SJSA1 (cell line): Measurements from ENCODE around the gene TRIM66. TPM values are rescaled to one million over a fixed set of nuclear protein-coding genes. Genes with fewer than 3 reads are reported as not detected.
A peak's percentile ranks its signal among the peaks of the same experiment; 100 is the strongest.

ENCODE experiments used
- DNase-seq, 2 experiments: peaks; one replicate each; pipeline ENCODE4 v3.0.0-alpha.2; 2015 to 2020; ENCODE audit warnings: low spot score in 2 of 2, low read depth in 1 of 2
- H3K27ac ChIP-seq: fragments of 250-450 bp; sonication (Bioruptor Pico); 2 replicates; pipeline ENCODE4 v1.5.1; 2020; ENCODE audit warnings: mild to moderate bottlenecking, moderate library complexity
- H3K27me3 ChIP-seq: fragments of 250-450 bp; sonication (Bioruptor Pico); replicated peaks from 2 replicates; pipeline ENCODE4 v1.5.1; 2020; ENCODE audit warnings: mild to moderate bottlenecking, moderate library complexity
- H3K36me3 ChIP-seq: fragments of 250-450 bp; sonication (Bioruptor Pico); 2 replicates; pipeline ENCODE4 v1.5.1; 2020; ENCODE audit warnings: mild to moderate bottlenecking
- H3K4me1 ChIP-seq: fragments of 250-450 bp; sonication (Bioruptor Pico); replicated peaks from 2 replicates; pipeline ENCODE4 v1.6.1; 2021; ENCODE audit warnings: mild to moderate bottlenecking
- H3K4me3 ChIP-seq: fragments of 250-450 bp; sonication (Bioruptor Pico); 2 replicates; pipeline ENCODE4 v1.5.1; 2020; ENCODE audit warnings: mild to moderate bottlenecking
- H3K9me3 ChIP-seq: fragments of 250-450 bp; sonication (Bioruptor Pico); replicated peaks from 2 replicates; pipeline ENCODE4 v1.5.1; 2020; ENCODE audit warnings: mild to moderate bottlenecking
- total RNA-seq: library from RNA; depleted of rRNA; stranded (reverse); fragments of >200 nt; shearing (Covaris generic); gene quantifications from 2 replicates; pipeline ENCODE4 v1.2.3, GENCODE V29; 2014

TRIM66 gene
- total RNA-seq, 1 experiment from 2014 or later, result 3.1 TPM

DNA sequence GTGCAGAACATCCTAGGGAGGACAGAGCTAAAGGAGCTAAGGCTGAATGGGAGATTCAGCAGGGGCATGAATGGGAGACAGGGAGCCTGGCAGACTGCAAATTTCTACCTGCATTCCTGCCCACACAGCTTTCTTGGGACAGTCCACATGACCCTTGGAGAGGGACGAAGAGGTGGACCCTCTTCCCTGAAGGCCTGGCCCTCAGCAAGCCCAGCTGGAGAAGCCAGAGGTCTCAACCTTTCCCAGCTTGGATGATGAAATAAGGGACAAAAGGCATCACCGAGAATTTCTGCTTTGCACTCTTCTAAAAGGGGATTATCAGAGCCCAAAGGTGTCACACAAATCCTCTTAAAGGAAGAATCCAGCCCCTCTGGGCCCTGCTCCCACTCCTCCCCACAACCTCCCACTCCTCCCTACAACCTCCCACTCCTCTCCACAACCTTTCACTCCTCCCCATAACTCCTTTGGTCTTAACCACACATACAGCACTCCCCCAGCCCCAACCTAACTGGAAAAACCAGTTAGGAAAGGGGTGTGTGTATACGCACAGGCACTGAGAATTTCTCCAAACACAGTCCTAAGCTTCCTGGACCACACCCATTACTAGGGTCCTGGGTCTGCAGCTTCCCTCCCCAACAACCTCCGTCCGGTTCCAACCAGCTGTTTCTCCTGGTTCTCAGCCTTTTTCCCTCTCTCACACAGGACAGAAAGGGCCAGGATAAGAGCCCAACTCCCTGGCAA lies 38.6 kb upstream of the TRIM66 start:
- Histone ChIP-seq H3K4me3 (no peak overlapping the region), H3K4me1 (peaks cover 60% of the 10 kb centered on the region), H3K9me3 (no peaks in the 10 kb centered on the region), H3K27ac (peak overlapping the region; percentile 92; the same call in 1 of the 2 replicates), H3K27me3 (no peaks in the 10 kb centered on the region), H3K36me3 (peaks cover 6% of the 10 kb centered on the region; the same call in 1 of the 2 replicates)
- no peak for DNase-seq

DNA sequence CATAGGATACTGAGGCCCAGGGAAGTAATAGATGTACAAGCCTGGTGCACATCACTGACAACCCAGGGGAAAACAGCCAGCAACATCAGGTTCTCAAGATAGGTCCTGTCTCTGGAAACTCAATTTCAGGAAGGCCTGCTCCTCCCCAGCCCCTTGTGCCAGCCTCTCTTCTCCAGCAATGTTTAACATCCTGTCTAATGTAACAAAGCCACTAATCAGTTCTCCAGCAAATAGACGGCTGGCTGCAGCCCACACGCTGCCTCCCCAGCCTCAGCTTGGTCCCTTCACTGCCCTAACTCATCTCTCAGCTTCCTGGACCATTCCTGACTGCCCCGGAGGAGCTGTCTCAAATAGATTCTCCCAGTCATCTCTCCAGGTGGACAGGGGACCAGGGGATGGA lies 37.9 kb upstream of the TRIM66 start:
- peaks cover 61% of the 10 kb centered on the region for H3K4me1 ChIP-seq
- no peak overlapping the region for H3K4me3 ChIP-seq
- no peak for DNase-seq
- no peaks in the 10 kb centered on the region for H3K27me3 ChIP-seq
- H3K27ac ChIP-seq, result peak overlapping the region; percentile 92
- no peaks in the 10 kb centered on the region for H3K9me3 ChIP-seq
- peaks cover 10% of the 10 kb centered on the region for H3K36me3 ChIP-seq

DNA sequence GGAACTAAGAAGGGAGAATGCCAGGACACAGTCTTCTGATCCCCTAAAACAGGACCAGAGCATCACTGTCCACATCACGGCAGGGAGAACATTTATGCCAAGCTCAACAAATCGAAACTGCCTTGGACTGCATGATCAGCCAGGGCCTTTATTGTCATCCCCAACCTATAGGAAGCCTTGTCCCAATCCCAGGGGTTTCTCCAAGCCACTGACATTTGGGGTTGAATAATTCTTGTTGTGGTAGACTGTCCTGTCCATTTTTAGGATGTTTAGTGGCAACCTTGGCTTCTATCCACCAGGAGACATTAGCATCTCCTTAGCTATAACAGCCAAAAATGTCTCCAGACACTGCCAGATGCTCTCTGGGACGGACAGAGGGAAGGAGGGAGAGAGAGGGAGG lies 37.3 kb upstream of the TRIM66 start:
- Histone ChIP-seq H3K27ac (peak overlapping the region; percentile 92), H3K4me3 (no peak overlapping the region; the same call in 1 of the 2 replicates), H3K36me3 (peaks cover 10% of the 10 kb centered on the region), H3K4me1 (peaks cover 65% of the 10 kb centered on the region), H3K27me3 (no peaks in the 10 kb centered on the region), H3K9me3 (no peaks in the 10 kb centered on the region)
- DNase-seq, result no peak

DNA sequence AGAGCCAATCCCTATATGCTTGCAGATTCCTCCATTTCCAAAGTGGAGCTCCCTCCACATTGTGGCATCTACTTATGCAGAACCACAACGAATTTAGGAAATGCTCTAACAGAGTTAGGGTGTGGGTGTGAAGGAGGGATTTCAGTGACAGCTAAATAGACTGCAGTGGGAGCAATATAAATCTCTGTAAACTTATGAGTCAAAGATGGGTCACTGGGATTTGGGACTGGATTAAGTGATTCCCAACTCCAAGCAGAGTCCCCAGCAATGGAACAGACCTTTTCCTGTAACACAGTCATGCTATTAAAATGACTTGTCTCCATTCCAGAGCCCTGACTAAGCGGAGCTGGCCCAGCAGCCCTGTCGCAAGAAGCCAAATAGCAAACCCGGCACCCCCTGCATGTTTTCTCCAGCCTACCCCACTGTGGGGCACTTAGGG lies 36.8 kb upstream of the TRIM66 start:
- H3K27ac ChIP-seq, result peak overlapping the region; percentile 92
- H3K9me3 ChIP-seq, result no peaks in the 10 kb centered on the region
- H3K27me3 ChIP-seq, result no peaks in the 10 kb centered on the region
- peak; percentile 82 to 84 for DNase-seq
- H3K4me3 ChIP-seq, result peak overlapping the region; percentile 43
- peaks cover 10% of the 10 kb centered on the region for H3K36me3 ChIP-seq
- H3K4me1 ChIP-seq, result peaks cover 69% of the 10 kb centered on the region

DNA sequence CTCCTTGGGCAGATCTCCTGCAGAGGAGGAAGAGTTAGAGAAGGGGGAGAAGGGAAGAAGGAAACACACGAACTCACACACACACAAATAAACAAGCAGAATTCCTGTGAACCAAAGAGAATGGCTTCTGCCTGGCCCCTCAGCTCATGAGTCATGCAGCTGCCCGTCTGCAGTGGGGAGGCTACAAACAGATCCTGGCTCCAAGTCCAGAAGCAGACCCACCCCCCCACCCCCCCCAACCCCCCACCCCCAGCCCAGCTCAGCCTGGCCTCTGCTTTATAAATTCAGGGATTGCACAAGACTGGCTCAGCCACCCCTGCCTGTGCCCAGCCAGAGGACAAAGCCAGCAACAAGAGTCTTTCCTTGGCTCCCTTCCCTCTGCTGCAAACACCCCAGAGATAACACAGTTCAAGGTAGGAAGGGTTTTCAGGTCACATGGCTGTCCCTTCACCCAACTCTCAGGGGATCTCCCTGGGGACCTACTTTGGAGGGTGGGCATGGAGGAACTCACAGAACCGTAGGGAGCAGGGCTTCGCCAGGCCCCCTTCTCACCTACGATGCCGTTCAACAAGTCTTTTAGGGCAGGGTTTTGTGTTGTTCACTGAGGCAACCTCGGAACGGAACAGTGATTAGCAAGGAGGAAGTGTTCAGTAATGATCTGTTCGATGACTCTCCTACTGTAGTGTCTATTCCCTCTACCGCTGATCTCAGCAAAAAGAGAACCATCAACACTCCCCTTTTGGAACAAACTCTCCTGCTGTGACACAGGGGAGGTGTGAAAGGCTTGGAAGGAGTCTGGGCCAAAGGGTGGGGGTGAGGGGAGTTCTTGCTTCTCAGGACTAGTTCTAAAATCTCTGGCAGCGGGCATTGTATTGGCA lies 35.6 kb upstream of the TRIM66 start:
- H3K4me1 ChIP-seq, result peaks cover 69% of the 10 kb centered on the region
- H3K4me3 ChIP-seq, result peak overlapping the region; percentile 43
- peak; percentile 81 to 87 for DNase-seq
- no peaks in the 10 kb centered on the region for H3K27me3 ChIP-seq
- peaks cover 10% of the 10 kb centered on the region for H3K36me3 ChIP-seq
- peak overlapping the region; percentile 92 for H3K27ac ChIP-seq
- H3K9me3 ChIP-seq, result no peaks in the 10 kb centered on the region

DNA sequence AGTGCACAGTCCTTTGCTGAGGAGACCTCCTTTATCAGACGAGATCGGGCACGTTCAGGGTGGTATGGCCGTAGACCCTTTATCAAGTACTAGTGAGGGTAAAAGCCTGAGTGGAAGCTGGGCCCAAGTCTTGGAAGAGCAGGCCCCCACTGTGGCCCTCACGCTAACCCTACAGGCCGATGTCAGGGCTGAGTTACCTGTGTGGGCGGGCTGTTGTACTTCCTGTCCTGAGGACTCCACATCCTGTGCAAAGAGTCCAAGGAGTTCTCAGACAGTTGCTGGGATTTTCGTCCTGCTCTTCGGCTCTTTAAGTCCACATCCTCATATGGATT lies 35.0 kb upstream of the TRIM66 start:
- no peaks in the 10 kb centered on the region for H3K9me3 ChIP-seq
- H3K27ac ChIP-seq, result peak overlapping the region; percentile 62
- H3K4me3 ChIP-seq, result peak overlapping the region; percentile 17
- DNase-seq, result no peak
- no peaks in the 10 kb centered on the region for H3K27me3 ChIP-seq
- peaks cover 10% of the 10 kb centered on the region for H3K36me3 ChIP-seq
- peaks cover 69% of the 10 kb centered on the region for H3K4me1 ChIP-seq

DNA sequence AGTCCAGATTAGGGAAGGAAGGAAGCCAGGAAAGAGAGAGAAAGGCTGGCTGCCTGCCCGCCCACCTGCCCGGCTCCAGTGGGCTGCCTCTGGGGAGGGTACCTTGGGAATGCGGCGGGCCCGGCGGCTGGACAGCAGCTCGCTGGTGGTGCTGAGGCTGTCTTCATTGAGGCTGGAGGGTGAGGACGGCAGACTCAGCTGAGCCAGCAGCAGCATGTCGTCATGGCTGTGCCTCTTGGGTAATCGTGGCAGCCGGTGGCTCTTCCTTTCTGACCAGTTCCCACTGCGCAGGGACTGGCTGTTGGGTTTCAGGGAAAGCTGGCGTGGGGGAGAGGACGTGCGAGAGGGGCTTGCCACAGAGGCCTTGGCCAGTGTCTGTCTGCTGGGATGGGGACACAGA lies 33.0 kb upstream of the TRIM66 start:
- Histone ChIP-seq H3K36me3 (peaks cover 10% of the 10 kb centered on the region), H3K27ac (no peak overlapping the region), H3K4me3 (no peak overlapping the region), H3K4me1 (peaks cover 51% of the 10 kb centered on the region), H3K27me3 (no peaks in the 10 kb centered on the region), H3K9me3 (no peaks in the 10 kb centered on the region)
- DNase-seq, result no peak

DNA sequence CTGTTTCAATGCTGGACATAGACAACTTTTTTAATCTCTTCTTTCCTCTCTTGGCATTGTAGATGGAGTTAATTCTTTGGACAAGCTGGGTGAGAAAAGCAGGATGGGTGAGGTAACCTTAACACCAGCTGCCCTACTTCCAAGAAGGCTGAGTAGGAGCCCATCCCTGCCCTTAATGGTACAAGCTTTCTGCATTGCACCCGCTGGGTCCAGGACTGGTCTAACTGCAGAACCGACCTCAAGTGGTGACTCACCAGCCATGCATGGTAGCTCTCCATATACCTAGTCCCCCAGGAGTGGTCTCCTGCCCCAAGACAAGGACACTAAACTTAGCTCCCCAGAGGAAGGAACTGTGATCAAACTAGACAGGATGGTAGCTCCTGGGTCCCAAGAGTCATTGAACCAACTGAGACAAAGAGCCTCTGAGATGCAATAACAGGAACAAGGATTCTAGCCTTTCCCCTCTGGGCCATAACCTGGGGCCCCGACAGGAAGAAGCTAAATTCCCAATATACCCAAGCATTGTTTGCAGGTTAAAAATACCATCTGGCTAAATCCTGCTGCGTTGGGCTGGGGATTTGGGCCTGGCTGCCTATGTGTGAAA lies 32.3 kb upstream of the TRIM66 start:
- no peak for DNase-seq
- Histone ChIP-seq H3K4me1 (peaks cover 43% of the 10 kb centered on the region), H3K9me3 (no peaks in the 10 kb centered on the region), H3K27me3 (no peaks in the 10 kb centered on the region), H3K4me3 (no peak overlapping the region), H3K27ac (no peak overlapping the region), H3K36me3 (peaks cover 8% of the 10 kb centered on the region)

DNA sequence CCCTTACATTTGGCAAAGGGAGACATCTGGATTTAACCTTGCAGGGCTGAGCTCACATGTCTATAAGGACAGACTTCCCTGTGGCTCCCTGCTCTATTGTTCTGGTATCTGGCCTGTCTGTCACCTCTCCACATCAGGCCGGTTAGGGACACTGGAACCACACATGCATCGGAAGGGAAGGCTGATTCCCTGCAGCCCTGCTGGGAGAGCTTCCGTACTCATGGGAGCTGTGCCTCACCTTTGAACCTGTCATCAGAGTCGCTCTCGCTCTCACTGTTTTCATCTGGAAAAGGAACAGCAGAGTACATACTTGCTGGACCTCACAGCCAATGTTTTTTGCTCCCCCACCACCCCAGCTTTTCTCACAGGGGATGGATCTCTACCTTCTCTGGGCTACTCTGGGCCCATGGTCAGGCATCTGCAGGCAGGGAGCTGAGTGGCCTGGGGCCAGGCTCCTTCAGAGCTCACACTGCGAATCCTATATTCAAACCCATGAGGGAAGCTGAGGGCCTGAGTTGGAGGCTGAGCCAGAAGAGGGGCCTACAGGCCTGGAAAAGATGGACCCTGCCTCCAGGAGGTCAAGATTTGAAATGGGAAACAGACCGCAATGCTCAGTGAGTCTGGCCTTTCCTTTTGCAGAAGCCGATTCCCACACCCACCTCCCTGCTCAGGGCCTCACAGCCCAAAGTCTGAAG lies 31.4 kb upstream of the TRIM66 start:
- H3K4me1 ChIP-seq, result peaks cover 43% of the 10 kb centered on the region
- no peaks in the 10 kb centered on the region for H3K9me3 ChIP-seq

DNA sequence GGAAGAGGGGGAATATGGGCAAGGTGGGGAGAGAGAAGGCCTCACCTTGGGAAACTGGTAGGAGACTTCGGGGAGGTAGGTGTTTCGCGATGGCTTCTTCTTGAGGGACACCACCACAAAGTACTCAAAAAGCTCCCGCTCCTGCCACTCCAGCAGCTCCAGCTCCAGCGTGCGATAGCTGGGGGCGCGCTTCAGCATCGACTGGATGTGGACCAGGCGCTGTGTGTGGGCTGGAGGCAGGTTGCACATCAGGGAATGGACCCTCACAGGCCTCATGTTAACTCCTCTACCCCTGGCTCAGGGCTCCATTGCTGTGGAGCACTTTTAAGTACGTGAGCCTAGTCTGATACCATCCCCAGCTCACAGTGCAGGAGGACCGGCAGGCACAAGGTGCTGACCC lies 30.0 kb upstream of the TRIM66 start:
- no peak for DNase-seq
- no peaks in the 10 kb centered on the region for H3K9me3 ChIP-seq
- H3K36me3 ChIP-seq, result peaks cover 8% of the 10 kb centered on the region; the same call in 1 of the 2 replicates
- H3K27me3 ChIP-seq, result no peaks in the 10 kb centered on the region
- H3K4me3 ChIP-seq, result no peak overlapping the region
- H3K4me1 ChIP-seq, result peaks cover 39% of the 10 kb centered on the region
- H3K27ac ChIP-seq, result no peak overlapping the region

More for the DNA sequence above, 31.4 kb upstream of the TRIM66 start:
- no peak for DNase-seq
- no peaks in the 10 kb centered on the region for H3K27me3 ChIP-seq
- no peak overlapping the region for H3K4me3 ChIP-seq
- H3K27ac ChIP-seq, result no peak overlapping the region
- H3K36me3 ChIP-seq, result peaks cover 6% of the 10 kb centered on the region

DNA sequence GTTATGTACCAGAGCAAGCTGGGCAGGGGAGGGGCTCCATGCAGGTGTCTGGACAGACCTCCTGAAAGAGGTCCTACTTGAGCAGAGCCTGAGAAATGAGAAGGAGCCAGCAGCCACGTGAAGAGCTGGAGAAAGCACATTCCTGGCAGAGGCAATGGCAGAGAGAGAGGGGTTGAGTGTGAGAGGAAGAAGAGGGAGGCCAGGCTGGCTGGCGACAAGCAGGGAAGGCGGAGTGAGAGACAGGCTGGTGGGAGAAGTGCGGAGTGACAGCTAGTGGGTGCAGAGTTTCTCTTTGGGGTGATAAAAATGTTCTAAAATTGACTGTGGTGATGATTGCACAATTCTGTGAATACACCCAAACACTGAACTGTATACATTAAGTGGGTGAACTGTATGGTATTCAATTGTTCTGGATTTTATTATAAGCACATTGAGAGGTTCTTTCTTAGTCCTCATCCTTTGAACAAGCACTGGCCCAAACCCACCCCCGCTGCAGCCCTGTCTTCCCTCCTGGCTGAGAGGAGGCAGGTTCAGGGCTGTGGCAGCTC lies 29.5 kb upstream of the TRIM66 start:
- no peak for DNase-seq
- H3K36me3 ChIP-seq, result peaks cover 6% of the 10 kb centered on the region; the same call in 1 of the 2 replicates
- H3K9me3 ChIP-seq, result no peaks in the 10 kb centered on the region
- peaks cover 34% of the 10 kb centered on the region for H3K4me1 ChIP-seq
- no peaks in the 10 kb centered on the region for H3K27me3 ChIP-seq
- no peak overlapping the region for H3K4me3 ChIP-seq
- H3K27ac ChIP-seq, result no peak overlapping the region

DNA sequence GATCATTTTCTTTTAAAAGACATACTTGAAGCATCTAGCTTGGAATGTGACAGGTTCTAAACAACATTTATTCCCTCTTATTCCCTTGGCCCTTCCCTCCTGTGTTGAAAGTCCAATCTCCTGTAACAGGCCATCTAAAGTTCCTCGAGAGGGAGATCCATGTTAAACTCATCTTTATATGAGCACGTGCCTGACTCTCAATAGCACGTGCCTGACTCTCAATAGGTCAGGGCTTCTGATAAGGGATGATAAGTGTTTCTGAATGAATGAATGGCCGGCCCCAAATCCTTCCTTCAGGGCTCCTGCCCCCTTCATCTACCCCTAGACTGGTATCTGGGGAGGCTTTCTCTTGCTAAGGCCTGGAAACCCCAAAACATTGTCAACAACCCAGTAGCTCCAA lies 27.3 kb upstream of the TRIM66 start:
- no peak overlapping the region for H3K4me3 ChIP-seq
- DNase-seq, result no peak
- H3K4me1 ChIP-seq, result peaks cover 21% of the 10 kb centered on the region
- no peaks in the 10 kb centered on the region for H3K27me3 ChIP-seq
- no peaks in the 10 kb centered on the region for H3K9me3 ChIP-seq
- H3K27ac ChIP-seq, result peak overlapping the region; percentile 14; the same call in 1 of the 2 replicates
- H3K36me3 ChIP-seq, result 0 out of 2 replicates have a peak, but pooled peaks cover 3% of the 10 kb centered on the region
